GM21737 (cell line): Measurements from ENCODE around the gene TRAF4.

Experiments
- ATAC-seq: cut with Tn5 transposase; IDR thresholded peaks from one replicate; pipeline ENCODE4 v1.9.1; 2021; ENCODE audit warnings: mild to moderate bottlenecking, moderate library complexity; ENCODE audit not compliant: unreplicated experiment

TRAF4 gene

GRCh38 chr17:28743243-28744103 is at the start of gene TRAF4:
TSS of gene TRAF4 (plus strand) at chr17:28744011. CDS start at chr17:28744113, 102 bp downstream.
- peak; percentile 52 for ATAC-seq

GRCh38 chr17:28698253-28698941 is 45.4 kb upstream of the TRAF4 start:
- no peak for ATAC-seq

GRCh38 chr17:28700278-28700677 is 43.5 kb upstream of the TRAF4 start:
- ATAC-seq = no peak

GRCh38 chr17:28700830-28701492 is 42.9 kb upstream of the TRAF4 start:
- ATAC-seq = no peak

- ATAC-seq = no peak
Observed at GRCh38 chr17:28702026-28702751, 41.6 kb upstream of the TRAF4 start.

GRCh38 chr17:28702752-28703150 is 41.1 kb upstream of the TRAF4 start:
- ATAC-seq = no peak

GRCh38 chr17:28703552-28704218 is 40.1 kb upstream of the TRAF4 start:
- no peak for ATAC-seq

- ATAC-seq = no peak
Observed at GRCh38 chr17:28704219-28704858, 39.5 kb upstream of the TRAF4 start.

- no peak for ATAC-seq
Observed at GRCh38 chr17:28705074-28705659, 38.6 kb upstream of the TRAF4 start.

GRCh38 chr17:28705728-28706334 is 38.0 kb upstream of the TRAF4 start:
- ATAC-seq = no peak

- ATAC-seq = no peak
Observed at GRCh38 chr17:28706471-28707338, 37.1 kb upstream of the TRAF4 start.

GRCh38 chr17:28707339-28707720 is 36.5 kb upstream of the TRAF4 start:
- ATAC-seq = no peak

GRCh38 chr17:28710861-28711722 is 32.7 kb upstream of the TRAF4 start:
- ATAC-seq = peak; percentile 64

- peak; percentile 24 for ATAC-seq
Observed at GRCh38 chr17:28711723-28712031, 32.1 kb upstream of the TRAF4 start, which contains the start of gene PROCA1. TSS of gene PROCA1 (minus strand) at chr17:28711888. CDS start at chr17:28711660, 228 bp downstream.

GRCh38 chr17:28712032-28712704 is 31.6 kb upstream of the TRAF4 start:
- no peak for ATAC-seq

- no peak for ATAC-seq
Observed at GRCh38 chr17:28712705-28713415, 31.0 kb upstream of the TRAF4 start.
